Measurements from ENCODE around the gene EPS8L3. TPM values are rescaled to one million over a fixed set of nuclear protein-coding genes. Genes with fewer than 3 reads are reported as not detected.

The EPS8L3 gene
- polyA plus RNA-seq, 1 of the 3 experiments (the other 2 are of a cell fraction): not detected

GRCh38 chr1:109781806-109782205, 18.1 kb upstream of the EPS8L3 start:
- Histone ChIP-seq H3K4me3 (ENCODE audit: low read depth in 2 of 2, low read length in 1 of 2) (no peak overlapping the region), H2AFZ (ENCODE audit: low read depth) (no peak overlapping the region), H3K9ac (no peak overlapping the region), H3F3A (replicated peaks; ENCODE audit: insufficient read depth) (no peaks in the 10 kb centered on the region), H3K27me3 (ENCODE audit: insufficient read depth) (no peaks in the 10 kb centered on the region), H3K9me2 (no peaks in the 10 kb centered on the region), H3K4me2 (no peak overlapping the region), H3K79me2 (ENCODE audit: insufficient read depth) (no peaks in the 10 kb centered on the region), H3K4me1 (ENCODE audit: control insufficient read depth in 1 of 2, insufficient read depth in 2 of 2, low read depth in 1 of 2, low read length in 1 of 2) (peaks cover 12 to 17% of the 10 kb centered on the region in 2 experiments; a peak in 3 of 4 replicates), H3K27ac (ENCODE audit: low read depth in 2 of 2, low read length in 1 of 2) (no peak overlapping the region), H4K20me1 (ENCODE audit: insufficient read depth) (no peaks in the 10 kb centered on the region), H3K36me3 (replicated peaks in 1 of 2; ENCODE audit: control insufficient read depth in 1 of 2, insufficient read depth in 2 of 2, low read length in 1 of 2) (peaks cover 0 to 3% of the 10 kb centered on the region in 2 experiments), H3K9me3 (peaks cover 3% of the 10 kb centered on the region; the same call in 1 of the 2 replicates)
- no peak for DNase-seq
- CTCF ChIA-PET: interaction anchor here (0.9 to 27.7 kb wide), 3 partner anchors 8 to 199 kb away, joined by 3 to 822 read pairs (median 147); partner anchors contain the start of gene AHCYL1
- POLR2A ChIA-PET: no interaction called here
- 53% methylated on average over 2 of the region's 2 CpGs for WGBS (ENCODE audit: low lambda C conversion rate)
- TF ChIP-seq RCOR1 (IDR thresholded peaks at IDR 0.05; ENCODE audit: low read length): no peak
- no peak for TF ChIP-seq YY1 (IDR thresholded peaks at IDR 0.05; ENCODE audit: low read depth)
- TF ChIP-seq ELF1 (IDR thresholded peaks at IDR 0.05): no peak
- no peak for TF ChIP-seq EP300 (IDR thresholded peaks at IDR 0.05; ENCODE audit: borderline replicate concordance in 1 of 2, low read depth in 1 of 2, low read length in 1 of 2)
- no peak for TF ChIP-seq TCF12 (IDR thresholded peaks at IDR 0.05)
- TF ChIP-seq, protein P1, sequence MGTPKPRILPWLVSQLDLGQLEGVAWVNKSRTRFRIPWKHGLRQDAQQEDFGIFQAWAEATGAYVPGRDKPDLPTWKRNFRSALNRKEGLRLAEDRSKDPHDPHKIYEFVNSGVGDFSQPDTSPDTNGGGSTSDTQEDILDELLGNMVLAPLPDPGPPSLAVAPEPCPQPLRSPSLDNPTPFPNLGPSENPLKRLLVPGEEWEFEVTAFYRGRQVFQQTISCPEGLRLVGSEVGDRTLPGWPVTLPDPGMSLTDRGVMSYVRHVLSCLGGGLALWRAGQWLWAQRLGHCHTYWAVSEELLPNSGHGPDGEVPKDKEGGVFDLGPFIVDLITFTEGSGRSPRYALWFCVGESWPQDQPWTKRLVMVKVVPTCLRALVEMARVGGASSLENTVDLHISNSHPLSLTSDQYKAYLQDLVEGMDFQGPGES (IDR thresholded peaks at IDR 0.05; ENCODE audit: low read depth, low read length): no peak
- no peak for TF ChIP-seq RFX5 (IDR thresholded peaks at IDR 0.05; ENCODE audit: low read length)
- TF ChIP-seq GATA2 (CRISPR knock-in tag; IDR thresholded peaks at IDR 0.05): no peak
- no peak for TF ChIP-seq TAF1 (IDR thresholded peaks at IDR 0.05; ENCODE audit: borderline replicate concordance, low read depth, low read length)
- no peak for TF ChIP-seq SMC3 (IDR thresholded peaks at IDR 0.05; ENCODE audit: low read depth, low read length)
- TF ChIP-seq FOXM1 (IDR thresholded peaks at IDR 0.05; ENCODE audit: low read depth): no peak
- no peak for TF ChIP-seq TEAD4 (IDR thresholded peaks at IDR 0.05; ENCODE audit: borderline replicate concordance, insufficient read depth)
- TF ChIP-seq, protein P2, sequence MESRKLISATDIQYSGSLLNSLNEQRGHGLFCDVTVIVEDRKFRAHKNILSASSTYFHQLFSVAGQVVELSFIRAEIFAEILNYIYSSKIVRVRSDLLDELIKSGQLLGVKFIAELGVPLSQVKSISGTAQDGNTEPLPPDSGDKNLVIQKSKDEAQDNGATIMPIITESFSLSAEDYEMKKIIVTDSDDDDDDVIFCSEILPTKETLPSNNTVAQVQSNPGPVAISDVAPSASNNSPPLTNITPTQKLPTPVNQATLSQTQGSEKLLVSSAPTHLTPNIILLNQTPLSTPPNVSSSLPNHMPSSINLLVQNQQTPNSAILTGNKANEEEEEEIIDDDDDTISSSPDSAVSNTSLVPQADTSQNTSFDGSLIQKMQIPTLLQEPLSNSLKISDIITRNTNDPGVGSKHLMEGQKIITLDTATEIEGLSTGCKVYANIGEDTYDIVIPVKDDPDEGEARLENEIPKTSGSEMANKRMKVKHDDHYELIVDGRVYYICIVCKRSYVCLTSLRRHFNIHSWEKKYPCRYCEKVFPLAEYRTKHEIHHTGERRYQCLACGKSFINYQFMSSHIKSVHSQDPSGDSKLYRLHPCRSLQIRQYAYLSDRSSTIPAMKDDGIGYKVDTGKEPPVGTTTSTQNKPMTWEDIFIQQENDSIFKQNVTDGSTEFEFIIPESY (IDR thresholded peaks at IDR 0.05; ENCODE audit: borderline replicate concordance, low read depth): no peak
- no peak for TF ChIP-seq FOSL2 (IDR thresholded peaks at IDR 0.05; ENCODE audit: borderline replicate concordance, low read depth)
- TF ChIP-seq SIN3A (IDR thresholded peaks at IDR 0.05; ENCODE audit: borderline replicate concordance, low read depth, low read length): no peak
- no peak for TF ChIP-seq EZH2phosphoT487 (IDR thresholded peaks at IDR 0.05; ENCODE audit: borderline replicate concordance, low read depth)
- TF ChIP-seq, protein P3, sequence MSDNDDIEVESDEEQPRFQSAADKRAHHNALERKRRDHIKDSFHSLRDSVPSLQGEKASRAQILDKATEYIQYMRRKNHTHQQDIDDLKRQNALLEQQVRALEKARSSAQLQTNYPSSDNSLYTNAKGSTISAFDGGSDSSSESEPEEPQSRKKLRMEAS (IDR thresholded peaks at IDR 0.05; ENCODE audit: low read depth): no peak
- TF ChIP-seq MEF2A (IDR thresholded peaks at IDR 0.05; ENCODE audit: borderline replicate concordance, low read depth): no peak
